GM23248 (cell line): Measurements from ENCODE around the gene MX1.

ENCODE experiments used
- EZH2 ChIP-seq: fragments of 200-600 bp; sonication (generic); IDR thresholded peaks from 2 replicates; pipeline ENCODE4 v1.6.1; 2018; ENCODE audit warnings: antibody characterized with exemption, mild to moderate bottlenecking; ENCODE audit not compliant: insufficient read depth, poor library complexity, severe bottlenecking
- EZH2phosphoT487 ChIP-seq: fragments of 200-600 bp; sonication (generic); IDR thresholded peaks from 2 replicates; pipeline ENCODE4 v1.6.1; 2018; ENCODE audit warnings: antibody characterized with exemption, moderate library complexity, mild to moderate bottlenecking, low read depth; ENCODE audit not compliant: insufficient read depth

- TF ChIP-seq EZH2 (no peak), EZH2phosphoT487 (no peak)
Observed at GRCh38 chr21:41465176-41465781, 39.2 kb downstream of the MX1 start.
